DOHH2 (cell line): Measurements from ENCODE around the gene PML.
A peak's percentile ranks its signal among the peaks of the same experiment; 100 is the strongest.
"Not testable (repeated sequence)": the region's sequence is repeated elsewhere in the genome, so short reads cannot be mapped to it uniquely, and the experiment has no call there.

ENCODE experiments used
- H3F3A ChIP-seq: fragments of 200-600 bp; sonication (generic), shearing (Covaris generic); 2 replicates; pipeline ENCODE4 v1.6.0; 2016; ENCODE audit warnings: antibody characterized with exemption, mild to moderate bottlenecking; ENCODE audit not compliant: control insufficient read depth, insufficient read depth
- H3K27ac ChIP-seq: fragments of 200-600 bp; sonication (generic); 2 replicates; pipeline ENCODE4 v1.5.1; 2014; ENCODE audit warnings: low read depth, mild to moderate bottlenecking, low read length, moderate library complexity
- H3K27me3 ChIP-seq: fragments of 200-600 bp; sonication (generic); 2 replicates; pipeline ENCODE4 v1.6.1; 2014; ENCODE audit warnings: mild to moderate bottlenecking, low read length, mixed read lengths; ENCODE audit not compliant: control insufficient read depth
- H3K36me3 ChIP-seq: fragments of 200-600 bp; sonication (generic); 2 replicates; pipeline ENCODE4 v1.6.1; 2014; ENCODE audit warnings: mild to moderate bottlenecking, low read length, moderate library complexity, mixed read lengths; ENCODE audit not compliant: control insufficient read depth
- H3K4me1 ChIP-seq: fragments of 200-600 bp; sonication (generic); 2 replicates; pipeline ENCODE4 v1.6.1; 2014; ENCODE audit warnings: mild to moderate bottlenecking, low read length, mixed read lengths; ENCODE audit not compliant: control insufficient read depth
- H3K4me2 ChIP-seq: fragments of 200-600 bp; sonication (generic); 2 replicates; pipeline ENCODE4 v1.6.0; 2014; ENCODE audit warnings: mild to moderate bottlenecking, low read length, moderate library complexity
- H3K4me3 ChIP-seq: fragments of 200-600 bp; sonication (generic); 2 replicates; pipeline ENCODE4 v1.5.1; 2014; ENCODE audit warnings: mild to moderate bottlenecking, low read length, mixed read lengths
- H3K79me2 ChIP-seq: fragments of 200-600 bp; sonication (generic); 2 replicates; pipeline ENCODE4 v1.6.1; 2014; ENCODE audit warnings: mild to moderate bottlenecking, low read length, mixed read lengths; ENCODE audit not compliant: control insufficient read depth
- H3K9me2 ChIP-seq: fragments of 200-600 bp; sonication (generic); replicated peaks from 2 replicates; pipeline ENCODE4 v1.6.1; 2014; ENCODE audit warnings: mild to moderate bottlenecking, low read length, mixed read lengths; ENCODE audit not compliant: control insufficient read depth
- H3K9me3 ChIP-seq: fragments of 200-600 bp; sonication (generic); 2 replicates; pipeline ENCODE4 v1.6.1; 2014; ENCODE audit warnings: antibody characterized with exemption, low read length, mixed read lengths; ENCODE audit not compliant: control insufficient read depth, insufficient read depth
- H4K20me1 ChIP-seq: fragments of 200-600 bp; sonication (generic); 2 replicates; pipeline ENCODE4 v1.6.0; 2014; ENCODE audit warnings: low read depth, mild to moderate bottlenecking, antibody characterized with exemption, low read length, moderate library complexity; ENCODE audit not compliant: control insufficient read depth, insufficient read depth
- CTCF ChIP-seq: fragments of 200-600 bp; sonication (generic); IDR thresholded peaks from one replicate; pipeline ENCODE4 v1.5.1; 2014; ENCODE audit warnings: antibody characterized with exemption, mild to moderate bottlenecking, low read depth, low read length; ENCODE audit not compliant: poor library complexity, severe bottlenecking
- EZH2phosphoT487 ChIP-seq: fragments of 200-600 bp; sonication (generic); IDR thresholded peaks from 2 replicates; pipeline ENCODE4 v1.6.1; 2017; ENCODE audit warnings: borderline replicate concordance, mild to moderate bottlenecking, antibody characterized with exemption, low read length, moderate library complexity, mixed read lengths

Gene PML

GRCh38 chr15:74050556-74051234 is 56.2 kb downstream of the PML start:
- H4K20me1 ChIP-seq = no peaks in the 10 kb centered on the region
- H3K9me2 ChIP-seq = no peaks in the 10 kb centered on the region
- H3K27ac ChIP-seq = no peak overlapping the region
- H3K79me2 ChIP-seq = no peaks in the 10 kb centered on the region
- H3K9me3 ChIP-seq = no peaks in the 10 kb centered on the region
- no peaks in the 10 kb centered on the region for H3F3A ChIP-seq
- H3K4me3 ChIP-seq = no peak overlapping the region
- H3K4me1 ChIP-seq = no peaks in the 10 kb centered on the region
- H3K27me3 ChIP-seq = peaks cover 7% of the 10 kb centered on the region
- H3K4me2 ChIP-seq = no peak overlapping the region
- no peaks in the 10 kb centered on the region for H3K36me3 ChIP-seq
- TF ChIP-seq CTCF (no peak), EZH2phosphoT487 (no peak)

- H3K79me2 ChIP-seq, H3F3A ChIP-seq, H3K4me1 ChIP-seq, H4K20me1 ChIP-seq, H3K4me3 ChIP-seq, H3K27ac ChIP-seq, H3K27me3 ChIP-seq, H3K36me3 ChIP-seq, H3K4me2 ChIP-seq, H3K9me2 ChIP-seq, H3K9me3 ChIP-seq: not testable (repeated sequence)
Observed at GRCh38 chr15:74052271-74053260, 58.0 kb downstream of the PML start.

DNA sequence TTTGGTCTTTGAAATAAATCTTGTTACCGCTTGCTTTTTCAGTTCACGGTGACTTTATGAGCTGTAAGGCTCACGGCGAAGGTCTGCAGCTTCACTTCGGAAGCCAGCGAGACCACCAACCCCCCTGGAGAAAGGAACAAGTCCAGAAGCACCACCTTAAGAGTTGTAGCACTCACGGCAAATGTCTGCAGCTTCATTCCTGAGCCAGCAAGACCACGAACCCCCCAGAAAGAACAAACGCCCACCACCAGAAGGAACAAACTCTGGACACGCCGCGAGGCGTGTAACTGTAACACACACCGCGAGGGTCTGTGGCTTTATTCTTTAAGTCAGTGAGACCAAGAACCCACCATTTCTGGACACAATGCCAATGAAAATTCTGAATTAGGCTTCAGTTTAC is 59.0 kb downstream of the PML start:
- Histone ChIP-seq H3F3A (no peaks in the 10 kb centered on the region), H3K27me3 (peaks cover 9% of the 10 kb centered on the region), H3K4me1 (no peaks in the 10 kb centered on the region), H3K79me2 (no peaks in the 10 kb centered on the region), H4K20me1 (no peaks in the 10 kb centered on the region), H3K9me2 (no peaks in the 10 kb centered on the region), H3K36me3 (no peaks in the 10 kb centered on the region), H3K9me3 (no peaks in the 10 kb centered on the region), H3K27ac (no peak overlapping the region), H3K4me3 (no peak overlapping the region), H3K4me2 (no peak overlapping the region)
- TF ChIP-seq EZH2phosphoT487 (no peak), CTCF (no peak)

DNA sequence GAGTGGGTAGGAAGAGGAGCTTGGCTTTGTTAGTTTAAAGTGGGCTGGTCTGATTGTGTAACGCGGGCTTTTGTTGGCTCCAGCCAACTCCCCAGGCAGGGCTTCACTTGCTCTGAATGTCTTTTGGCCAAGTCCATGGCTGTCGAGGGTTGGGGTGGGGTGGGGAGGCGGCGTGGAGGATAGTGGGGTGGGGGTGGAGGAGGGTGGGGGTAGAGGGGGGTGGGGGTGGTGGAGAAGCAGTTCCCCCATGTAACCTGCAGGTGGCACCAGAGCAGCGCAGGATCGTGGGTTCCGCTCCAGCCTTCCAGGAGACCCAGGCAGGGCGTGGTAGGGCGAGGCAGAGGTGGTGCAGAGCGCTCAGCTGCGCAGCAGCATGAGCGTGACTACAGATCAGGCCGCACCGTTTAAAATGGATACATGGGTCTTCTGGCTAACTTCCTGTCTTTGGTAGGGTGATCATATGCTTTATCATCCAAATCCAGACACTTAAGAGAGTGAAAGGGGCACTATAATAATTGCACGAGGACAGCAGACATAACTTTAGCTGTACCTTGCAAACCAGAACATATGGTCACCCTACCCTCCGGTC is 59.5 kb downstream of the PML start:
- peaks cover 9% of the 10 kb centered on the region for H3K27me3 ChIP-seq
- no peaks in the 10 kb centered on the region for H3K4me1 ChIP-seq
- H3K36me3 ChIP-seq = no peaks in the 10 kb centered on the region
- H3K9me2 ChIP-seq = no peaks in the 10 kb centered on the region
- no peaks in the 10 kb centered on the region for H3K79me2 ChIP-seq
- H3K27ac ChIP-seq = no peak overlapping the region
- H3K9me3 ChIP-seq = no peaks in the 10 kb centered on the region
- no peak overlapping the region for H3K4me2 ChIP-seq
- H4K20me1 ChIP-seq = no peaks in the 10 kb centered on the region
- H3K4me3 ChIP-seq = no peak overlapping the region
- H3F3A ChIP-seq = no peaks in the 10 kb centered on the region
- TF ChIP-seq CTCF (peak; percentile 26), EZH2phosphoT487 (no peak)
